ENCODE results near the gene FTL.

The FTL gene

DNA sequence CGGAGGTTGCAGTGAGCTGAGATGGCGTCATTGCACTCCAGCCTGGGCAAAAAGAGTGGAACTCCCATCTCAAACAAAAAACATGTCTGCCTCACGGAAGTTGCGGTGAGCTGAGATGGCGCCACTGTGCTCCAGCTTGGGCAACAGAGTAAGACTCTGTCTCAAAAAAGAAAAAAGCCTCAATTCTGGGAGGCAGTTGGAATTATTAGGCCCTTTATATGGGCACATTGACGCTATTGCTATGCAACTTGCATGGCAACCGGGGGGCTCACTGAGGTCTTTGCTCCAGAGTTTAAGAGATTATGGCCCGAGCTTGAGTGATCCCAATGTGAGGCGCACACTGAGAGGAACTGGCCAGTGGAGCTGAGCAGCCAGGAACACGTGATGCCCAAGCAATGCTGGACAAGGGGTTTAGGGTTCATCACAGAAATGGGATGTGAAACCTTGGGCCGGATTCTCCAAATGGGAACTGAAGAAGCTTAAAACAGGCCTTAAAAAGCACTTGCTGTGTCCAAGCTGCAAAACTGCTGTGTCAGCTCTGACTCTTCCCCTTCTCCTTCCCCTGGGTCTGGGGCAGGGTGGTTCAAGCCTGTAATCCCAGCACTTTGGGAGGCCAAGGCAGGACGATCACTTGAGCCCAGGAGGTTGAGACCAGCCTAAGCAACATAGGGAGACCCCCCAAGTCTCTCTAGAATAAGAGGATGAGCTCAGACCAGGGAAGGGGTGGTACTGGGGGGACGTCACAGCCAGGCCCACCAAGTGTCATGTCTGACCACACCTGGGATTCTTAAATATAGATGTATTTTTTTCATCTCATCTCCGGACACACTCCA, 2.5 kb downstream of the FTL start:
- peak overlapping the region; percentile 68 for H3K4me3 ChIP-seq (ENCODE audit: low read depth, low read length)

DNA sequence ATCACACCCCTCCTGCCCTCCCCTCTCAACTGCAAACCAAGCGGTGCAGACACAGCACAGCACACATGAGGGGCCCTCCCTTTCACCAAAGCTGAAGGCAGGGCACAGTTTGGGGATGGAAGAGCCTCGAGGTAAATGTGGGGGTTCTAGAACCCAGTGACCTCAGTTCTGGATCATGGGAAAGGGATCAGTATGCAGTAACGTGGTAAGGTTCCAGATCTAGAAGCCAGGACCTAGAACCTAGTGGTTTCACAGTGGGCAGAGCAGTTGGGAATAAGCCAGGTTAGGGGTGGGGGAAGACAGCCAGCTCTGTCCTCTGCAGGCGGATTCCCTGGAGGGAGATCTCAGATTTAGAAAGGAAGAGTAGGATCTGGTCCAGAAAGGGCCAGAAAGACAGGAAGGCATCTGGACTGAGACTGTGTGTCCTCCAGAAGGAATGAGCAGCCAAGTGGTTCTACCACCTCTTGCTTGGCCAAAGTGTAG, 3.1 kb downstream of the FTL start:
- no peak for TF ChIP-seq CTCF (IDR thresholded peaks at IDR 0.05; ENCODE audit: low read depth, low read length)
- no peak overlapping the region for H3K4me3 ChIP-seq (ENCODE audit: low read depth, low read length)

More for the DNA sequence above, 2.5 kb downstream of the FTL start:
- TF ChIP-seq CTCF (IDR thresholded peaks at IDR 0.05; ENCODE audit: low read depth, low read length) = no peak

- TF ChIP-seq CTCF (IDR thresholded peaks at IDR 0.05; ENCODE audit: low read depth, low read length) = no peak
- no peak overlapping the region for H3K4me3 ChIP-seq (ENCODE audit: low read depth, low read length)
These were observed 3.7 kb downstream of the FTL start for GRCh38 chr19:48968813-48969218.

GRCh38 chr19:48969276-48970138, 4.4 kb downstream of the FTL start:
- no peak for TF ChIP-seq CTCF (IDR thresholded peaks at IDR 0.05; ENCODE audit: low read depth, low read length)

GRCh38 chr19:48970139-48970766, 5.1 kb downstream of the FTL start:
- no peak for TF ChIP-seq CTCF (IDR thresholded peaks at IDR 0.05; ENCODE audit: low read depth, low read length)
- H3K4me3 ChIP-seq (ENCODE audit: low read depth, low read length) = no peak overlapping the region

More at GRCh38 chr19:48969276-48970138, 4.4 kb downstream of the FTL start:
- no peak overlapping the region for H3K4me3 ChIP-seq (ENCODE audit: low read depth, low read length)

DNA sequence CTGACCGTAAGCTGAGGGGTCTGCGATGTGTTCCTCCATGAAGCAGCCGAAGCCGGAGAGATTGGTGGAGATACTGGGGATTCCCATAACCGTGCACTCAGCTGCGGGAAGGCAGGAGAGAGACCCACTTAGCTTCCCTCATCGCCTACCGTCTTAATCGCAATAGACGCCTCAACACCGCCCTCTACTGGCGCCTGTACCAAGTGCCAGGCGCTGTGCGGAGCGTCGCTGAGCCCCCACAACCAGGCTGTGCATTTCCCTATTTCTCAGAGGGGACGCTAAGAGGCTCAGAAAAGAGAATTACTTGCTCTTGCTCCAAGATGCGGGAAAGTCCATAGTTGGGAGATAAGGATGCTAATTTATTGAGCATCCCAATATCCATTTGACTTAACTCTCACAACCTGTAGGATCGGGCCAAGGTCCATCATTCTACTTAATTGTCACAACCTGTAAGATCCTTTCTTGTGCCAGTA, 5.8 kb downstream of the FTL start:
- H3K4me3 ChIP-seq (ENCODE audit: low read depth, low read length) = no peak overlapping the region
- TF ChIP-seq CTCF (IDR thresholded peaks at IDR 0.05; ENCODE audit: low read depth, low read length) = peak; percentile 91

All from WI38 (cell line).